GM06990 (cell line): ENCODE results near the gene TTLL4.
A peak's percentile ranks its signal among the peaks of the same experiment; 100 is the strongest.

Experiments
- DNase-seq: peaks from one replicate; pipeline ENCODE4 v3.0.0-alpha.2; 2011; ENCODE audit not compliant: insufficient read length; ENCODE audit errors: extremely low read depth
- H3K27me3 ChIP-seq: replicated peaks from 2 replicates; pipeline ENCODE4 v1.6.0; 2011; ENCODE audit warnings: low read length; ENCODE audit not compliant: control insufficient read depth, insufficient read depth
- H3K36me3 ChIP-seq: 2 replicates; pipeline ENCODE4 v1.5.1; 2011; ENCODE audit warnings: low read length; ENCODE audit not compliant: control insufficient read depth, insufficient read depth
- H3K4me3 ChIP-seq: replicated peaks from 2 replicates; pipeline ENCODE4 v1.5.1; 2011; ENCODE audit warnings: low read depth, mild to moderate bottlenecking, control low read depth, low read length
- CTCF ChIP-seq: IDR thresholded peaks from 2 replicates; pipeline ENCODE4 v1.5.1; 2011; ENCODE audit warnings: low read length, control low read depth, mild to moderate bottlenecking, inconsistent platforms; ENCODE audit not compliant: insufficient read depth, poor library complexity, severe bottlenecking

TTLL4 gene

DNA sequence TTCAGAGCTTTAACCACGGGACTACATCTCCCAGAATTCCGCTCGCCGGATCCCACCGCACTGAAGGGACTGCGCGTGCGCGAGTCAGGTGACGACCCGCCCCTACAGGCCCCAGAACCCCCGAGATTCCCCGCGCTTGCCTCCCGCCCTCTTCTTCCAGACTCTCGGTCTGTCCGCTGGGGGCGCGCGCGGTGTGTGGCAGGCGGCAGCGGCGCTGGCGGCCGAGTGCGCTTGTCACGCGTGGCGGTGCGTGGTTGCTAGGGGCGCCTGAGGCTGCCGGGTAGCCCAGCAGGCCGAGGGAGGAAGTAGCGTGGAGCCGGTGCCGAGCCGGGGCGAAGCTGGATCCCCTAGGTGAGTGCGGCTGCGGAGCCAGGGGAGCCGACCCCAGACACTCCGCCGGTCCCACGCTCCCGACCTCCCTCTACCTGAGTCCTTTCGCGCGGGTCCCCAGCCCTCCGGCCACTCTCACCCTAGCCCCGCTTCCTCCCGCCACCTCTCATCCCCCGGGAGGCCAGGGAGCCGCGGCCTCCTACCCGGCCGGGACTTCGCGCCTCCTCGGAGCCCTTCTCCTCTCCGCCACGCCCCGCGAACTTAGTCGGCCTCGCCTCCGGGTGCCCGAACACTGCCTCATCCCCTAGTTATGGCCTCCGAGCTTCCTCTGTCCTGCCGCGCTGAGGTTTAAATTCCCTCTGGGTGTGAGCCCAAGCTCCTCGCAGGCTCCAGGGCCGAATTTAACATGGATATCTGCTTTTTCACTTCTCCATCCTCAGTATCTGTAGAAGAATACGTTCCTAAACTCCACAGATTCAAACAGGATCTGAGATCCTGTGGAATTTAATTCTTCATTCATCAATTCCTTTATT lies at the start of gene TTLL4:
TTLL4 (plus strand) TSS at position 149 of the 863 bp plus-strand sequence. CDS start 26,842 bp downstream, outside the sequence.
- TF ChIP-seq CTCF: peak; percentile 76

DNA sequence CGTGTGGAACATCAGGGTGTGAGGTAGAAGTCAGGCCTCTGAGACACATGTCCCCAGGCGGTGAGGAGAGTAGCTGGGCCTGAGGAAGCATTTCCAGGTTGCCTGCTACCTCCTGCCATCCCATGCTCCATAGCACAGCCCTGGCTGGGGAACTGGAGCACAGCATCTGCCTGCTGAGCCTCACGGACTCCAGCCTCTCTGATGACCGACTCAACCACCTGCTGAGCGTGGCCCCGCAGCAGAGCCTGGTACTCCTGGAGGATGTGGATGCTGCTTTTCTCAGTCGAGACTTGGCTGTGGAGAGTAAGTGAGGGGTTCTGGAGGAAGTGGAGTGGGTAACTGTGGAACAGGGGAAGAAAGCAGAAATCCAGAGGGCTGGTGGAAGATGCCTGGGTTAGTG lies 48.3 kb upstream of the TTLL4 start:
- H3K27me3 ChIP-seq: no peaks in the 10 kb centered on the region
- H3K36me3 ChIP-seq: peaks cover 30% of the 10 kb centered on the region
- TF ChIP-seq CTCF: no peak
- no peak for DNase-seq
- no peak overlapping the region for H3K4me3 ChIP-seq

More for the DNA sequence above, at the start of gene TTLL4:
- Histone ChIP-seq H3K4me3 (peak within 1 kb of the TSS; percentile 92), H3K36me3 (no peaks in the 10 kb centered on the region), H3K27me3 (no peaks in the 10 kb centered on the region)
- peak; percentile 97 for DNase-seq

GRCh38 chr2:218662827-218663226 lies 47.8 kb upstream of the TTLL4 start:
- DNase-seq: no peak
- no peak overlapping the region for H3K4me3 ChIP-seq
- no peaks in the 10 kb centered on the region for H3K27me3 ChIP-seq
- peaks cover 32% of the 10 kb centered on the region for H3K36me3 ChIP-seq
- no peak for TF ChIP-seq CTCF

DNA sequence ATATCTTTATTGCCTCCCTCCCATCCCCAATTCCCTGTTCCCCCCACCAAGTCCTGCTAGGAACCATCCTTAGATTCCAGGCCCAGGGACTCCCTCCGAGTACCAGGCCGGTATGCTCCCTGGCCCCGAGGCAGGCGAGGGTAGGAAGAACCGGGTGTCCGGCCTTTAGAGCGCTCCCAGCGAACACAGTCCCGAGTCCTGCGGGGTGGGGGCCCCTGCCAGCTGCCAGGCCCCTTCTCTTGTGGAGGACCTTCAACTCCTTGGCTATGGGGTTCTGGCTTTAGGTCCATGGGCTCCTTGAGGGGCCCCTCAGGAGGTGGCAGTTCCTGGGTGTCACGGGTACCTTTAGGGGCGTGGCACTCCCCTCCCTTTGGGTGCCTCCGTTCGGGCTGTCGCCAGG lies 46.7 kb upstream of the TTLL4 start:
- H3K27me3 ChIP-seq: no peaks in the 10 kb centered on the region
- H3K4me3 ChIP-seq: no peak overlapping the region
- no peak for DNase-seq
- no peak for TF ChIP-seq CTCF
- peaks cover 37% of the 10 kb centered on the region for H3K36me3 ChIP-seq

DNA sequence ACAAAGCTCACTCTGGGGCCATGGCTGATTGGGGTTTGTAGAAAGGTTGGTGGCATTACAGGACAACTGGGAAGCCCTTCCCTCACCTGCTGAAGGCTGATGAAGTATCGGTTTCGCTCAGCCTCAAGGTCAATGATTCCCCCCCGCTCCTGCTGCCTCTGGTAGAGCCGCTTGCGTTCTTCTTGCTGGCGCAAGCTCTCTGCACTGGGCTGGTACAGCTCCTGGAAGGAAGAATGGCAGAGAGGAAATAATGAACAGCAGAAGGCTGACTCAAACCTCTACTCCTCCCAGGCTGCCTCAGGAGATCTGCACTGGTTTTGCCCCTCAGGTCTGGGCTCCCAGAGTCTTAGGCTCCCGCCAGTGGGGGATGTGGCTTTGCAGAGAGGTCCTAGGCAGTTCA lies 46.0 kb upstream of the TTLL4 start:
- Histone ChIP-seq H3K36me3 (peaks cover 37% of the 10 kb centered on the region), H3K4me3 (no peak overlapping the region), H3K27me3 (no peaks in the 10 kb centered on the region)
- no peak for TF ChIP-seq CTCF
- DNase-seq: no peak

- no peaks in the 10 kb centered on the region for H3K27me3 ChIP-seq
- peaks cover 10% of the 10 kb centered on the region for H3K36me3 ChIP-seq
- no peak for DNase-seq
- TF ChIP-seq CTCF: no peak
- H3K4me3 ChIP-seq: peak overlapping the region; percentile 98
Measured at GRCh38 chr2:218671097-218671653, 39.5 kb upstream of the TTLL4 start.
